T47D (cell line): ENCODE results near the gene UNC93B1.

Experiments
- DNase-seq, 2 experiments: peaks; one replicate each; pipeline versions ENCODE4 v3.0.0 to v3.0.0-alpha.2; 2011 to 2012; ENCODE audit warnings: low read depth in 1 of 2, low spot score in 1 of 2
- JUND ChIP-seq: IDR thresholded peaks from 2 replicates; pipeline ENCODE4 v1.6.1; 2012; ENCODE audit warnings: low read depth
- in situ Hi-C: cut with HindIII; loops from 2 replicates; pipeline ENCODE4 v1.10.0; 2016; ENCODE audit warnings: low sequenced_read_pairs, low pct_unique_long_range_greater_than_20kb

Gene UNC93B1

DNA sequence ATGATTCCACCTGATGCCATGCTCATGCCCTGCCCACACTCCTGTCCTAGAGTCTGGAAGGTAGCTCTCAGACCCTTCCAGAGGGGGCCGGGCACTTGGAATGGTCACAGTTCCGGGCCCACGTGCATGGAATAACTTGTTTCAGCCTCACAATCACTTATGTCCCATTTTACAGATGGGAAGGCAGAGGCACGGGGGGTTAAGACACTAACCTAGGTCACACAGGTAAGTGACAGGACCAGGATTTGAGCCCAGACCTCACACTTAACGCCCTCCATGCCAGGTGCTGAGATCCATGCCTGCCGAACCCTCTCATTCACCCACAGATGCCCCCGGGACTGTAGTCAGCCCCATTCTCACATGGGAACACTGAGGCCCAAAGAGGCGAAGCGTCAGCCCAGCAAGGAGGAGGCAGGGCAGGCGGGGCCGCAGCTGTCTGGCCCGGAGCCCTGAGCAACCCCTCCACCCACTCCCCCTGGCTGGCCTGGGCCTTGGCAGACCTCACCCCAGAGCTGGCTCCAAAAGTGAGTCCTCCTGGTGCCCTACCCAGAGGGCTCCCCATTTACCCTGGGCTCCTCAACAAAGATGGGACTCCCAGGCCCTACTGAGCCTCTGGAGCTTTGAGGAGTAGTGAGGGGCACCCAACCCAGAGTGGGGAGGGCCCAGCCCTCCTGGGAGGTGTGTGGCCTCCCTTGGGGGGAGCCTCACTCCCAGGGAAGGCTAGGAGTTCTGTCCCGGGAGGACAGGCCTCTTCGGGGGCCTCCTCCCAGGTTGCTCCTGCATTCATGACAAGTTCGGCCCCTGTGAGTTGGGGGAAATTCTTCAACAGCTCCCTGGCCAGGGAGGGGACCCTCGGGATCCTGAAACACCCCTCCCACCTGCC, 3.8 kb upstream of the UNC93B1 start:
- DNase-seq, result no peak
- in situ Hi-C loops, result no loop called here
- no peak for TF ChIP-seq JUND

GRCh38 chr11:68006606-68007166, 2.8 kb upstream of the UNC93B1 start:
- no peak for TF ChIP-seq JUND
- no peak for DNase-seq
- in situ Hi-C loops, result no loop called here

- in situ Hi-C loops, result no loop called here
- peak; percentile 87 to 99 for DNase-seq
- no peak for TF ChIP-seq JUND
Measured at GRCh38 chr11:68004551-68005335, 846 bp upstream of the UNC93B1 start.

- in situ Hi-C loops, result no loop called here
- TF ChIP-seq JUND, result no peak
- peak in 1 of 2 experiments; percentile 64 for DNase-seq
Measured at GRCh38 chr11:68002938-68003845, 705 bp downstream of the UNC93B1 start.

DNA sequence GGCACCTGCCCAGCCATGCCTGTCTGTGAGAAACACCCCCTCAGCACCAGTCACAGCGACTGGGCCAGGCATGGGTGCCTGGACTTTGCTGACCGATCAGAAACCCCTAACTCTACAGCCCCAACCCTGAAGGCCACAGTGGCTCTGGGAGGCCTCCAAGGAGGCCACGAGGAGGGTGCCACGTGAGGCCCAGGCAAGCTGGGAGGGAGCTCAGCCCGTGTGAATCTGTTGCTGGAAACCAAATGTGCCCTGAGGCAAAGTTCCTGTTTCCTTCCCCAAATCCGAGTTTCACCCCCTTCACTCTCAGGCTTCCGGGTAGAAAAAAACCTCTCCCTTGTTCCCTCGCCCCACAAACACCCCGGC, 1.3 kb downstream of the UNC93B1 start:
- TF ChIP-seq JUND, result no peak
- in situ Hi-C loops, result no loop called here
- no peak for DNase-seq

DNA sequence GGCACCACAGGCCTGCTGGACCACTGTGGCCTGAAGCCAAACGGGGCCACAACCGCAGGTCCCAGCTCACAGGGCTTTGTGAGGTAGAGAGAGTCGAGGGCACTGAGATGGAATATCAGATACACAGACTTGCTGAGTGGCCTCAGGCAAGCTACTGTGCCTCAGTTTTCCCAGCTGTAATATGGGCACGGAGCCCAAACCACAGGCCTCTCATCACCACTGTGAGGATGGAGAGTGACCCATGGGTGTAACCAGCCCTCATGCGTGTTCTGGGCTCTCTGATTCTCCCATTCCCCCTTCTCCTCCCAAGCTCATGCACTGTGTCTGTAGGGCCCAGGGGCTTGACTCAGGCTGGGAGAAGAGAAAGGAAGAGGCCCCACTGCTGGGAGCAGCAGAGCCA, 4.2 kb downstream of the UNC93B1 start:
- in situ Hi-C loops, result no loop called here
- DNase-seq, result no peak
- no peak for TF ChIP-seq JUND

DNA sequence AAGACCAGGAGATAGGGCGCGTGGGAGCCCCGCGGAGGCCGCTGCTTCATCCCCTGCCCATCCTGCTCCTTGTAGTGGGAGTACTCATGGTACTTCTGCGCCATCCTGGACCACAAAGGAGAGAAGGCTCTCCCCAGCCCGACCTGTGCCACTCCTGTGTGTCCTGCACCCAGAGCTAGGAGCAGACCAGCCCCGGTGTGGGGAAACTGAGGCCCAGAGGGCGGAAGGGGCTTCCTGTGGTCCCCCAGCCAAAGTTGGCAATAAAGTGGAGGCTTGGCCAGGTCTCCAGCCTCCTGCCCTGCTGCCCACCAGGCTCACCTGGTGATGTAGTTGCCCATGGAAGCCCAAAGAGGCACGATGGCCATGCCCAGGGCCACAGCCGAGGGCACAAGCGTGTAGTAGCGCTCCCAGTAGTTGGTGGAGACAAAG, 4.7 kb downstream of the UNC93B1 start:
- in situ Hi-C loops, result no loop called here
- no peak for DNase-seq
- TF ChIP-seq JUND, result no peak

DNA sequence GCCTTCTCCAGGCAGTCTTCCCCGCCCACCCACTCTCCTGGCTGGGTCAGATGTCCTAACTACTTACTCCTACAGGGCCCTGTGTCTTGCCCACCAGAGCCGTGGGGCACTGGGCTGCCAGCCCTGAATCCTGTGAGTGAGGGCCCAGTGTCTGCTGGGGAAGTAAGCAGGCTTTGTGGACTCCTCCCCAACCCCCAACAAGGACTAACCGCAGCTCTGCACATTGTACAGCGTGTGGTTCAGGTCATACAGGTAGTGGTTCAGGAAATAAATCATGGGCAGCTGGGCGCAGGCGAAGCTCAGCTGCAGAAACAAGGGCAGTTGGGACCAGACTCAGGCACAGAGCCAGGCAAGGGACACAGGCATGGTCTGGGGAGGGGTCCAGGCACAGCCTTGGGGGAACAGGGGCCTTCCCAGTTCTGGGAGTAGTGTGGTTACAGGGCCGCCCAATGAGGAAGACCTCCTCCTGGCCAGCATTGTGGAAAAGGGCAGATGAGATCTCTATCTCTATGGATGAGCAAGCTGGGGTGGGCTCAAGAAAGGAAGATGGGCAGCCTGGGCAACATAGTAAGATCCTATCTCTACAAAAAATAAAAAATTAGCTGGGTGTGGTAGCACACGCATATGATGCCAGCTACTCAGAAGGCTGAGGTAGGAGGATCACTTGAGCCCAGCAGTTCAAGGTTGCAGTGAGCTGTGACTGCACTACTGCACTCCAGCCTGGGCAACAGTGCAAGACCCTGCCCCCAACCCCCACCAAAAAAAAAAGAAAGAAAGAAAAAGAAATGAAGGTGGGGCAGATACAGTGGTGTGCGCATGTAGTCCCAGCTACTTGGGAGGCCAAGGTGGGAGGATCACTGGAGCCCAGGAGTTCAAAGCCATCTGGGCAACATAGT, 5.5 kb downstream of the UNC93B1 start:
- in situ Hi-C loops, result no loop called here
- no peak for DNase-seq
- TF ChIP-seq JUND, result no peak

GRCh38 chr11:67997475-67997921, 6.4 kb downstream of the UNC93B1 start:
- no peak for DNase-seq
- in situ Hi-C loops, result no loop called here
- no peak for TF ChIP-seq JUND

GRCh38 chr11:67996622-67997474, 7.0 kb downstream of the UNC93B1 start:
- in situ Hi-C loops, result no loop called here
- peak; percentile 88 to 97 for DNase-seq
- no peak for TF ChIP-seq JUND
